ENCODE measurements around the gene NCR2. TPM values are rescaled to one million over a fixed set of nuclear protein-coding genes. Genes with fewer than 3 reads are reported as not detected.

The NCR2 gene
- total RNA-seq, 2 experiments from 2014 or later: not detected

GRCh38 chr6:41371992-41372831 lies 36.8 kb downstream of the NCR2 start:
- intact Hi-C loops (cut with micrococcal nuclease; ENCODE audit: unreplicated experiment): no loop called here

GRCh38 chr6:41372832-41373626 lies 37.6 kb downstream of the NCR2 start:
- no peaks in the 10 kb centered on the region for H3K79me2 ChIP-seq (ENCODE audit: insufficient read depth, low read depth, low read length)
- no peak overlapping the region for H3K4me3 ChIP-seq (ENCODE audit: low read depth, low read length, poor library complexity, severe bottlenecking)
- H3K36me3 ChIP-seq (ENCODE audit: insufficient read depth, low read length): no peaks in the 10 kb centered on the region
- H3K9me2 ChIP-seq (ENCODE audit: insufficient read depth, low read length): no peaks in the 10 kb centered on the region
- H4K20me1 ChIP-seq (ENCODE audit: insufficient read depth, low read length): no peaks in the 10 kb centered on the region
- no peaks in the 10 kb centered on the region for H3K9me3 ChIP-seq (ENCODE audit: low read length)
- H2AFZ ChIP-seq (ENCODE audit: low read length): no peak overlapping the region
- ChIA-PET POLR2A (interaction anchor here (0.6 to 0.8 kb wide), 3 partner anchors 222 to 817 kb away, joined by 3 to 5 read pairs (median 3); no protein-coding TSS in a partner anchor), CTCF (ENCODE audit: unreplicated experiment) (no interaction called here)
- no peaks in the 10 kb centered on the region for H3K4me1 ChIP-seq (ENCODE audit: insufficient read depth, low read length, poor library complexity, severe bottlenecking)
- no peak for DNase-seq (ENCODE audit: low spot score)
- no peak overlapping the region for H3K27ac ChIP-seq (ENCODE audit: low read depth, low read length, poor library complexity, severe bottlenecking)
- no TSS peak for BruUV-seq (replicated peaks)
- intact Hi-C loops (cut with micrococcal nuclease; ENCODE audit: unreplicated experiment): no loop called here
- H3K4me2 ChIP-seq (ENCODE audit: low read length): no peak overlapping the region
- TF ChIP-seq CTCF (conservative IDR thresholded peaks at IDR 0.05; ENCODE audit: low read length) (no peak), EZH2phosphoT487 (IDR thresholded peaks at IDR 0.05; ENCODE audit: borderline replicate concordance, low read depth, low read length) (no peak)

More at GRCh38 chr6:41371992-41372831, 36.8 kb downstream of the NCR2 start:
- no TSS peak for BruUV-seq (replicated peaks)
- no peaks in the 10 kb centered on the region for H3K79me2 ChIP-seq (ENCODE audit: insufficient read depth, low read depth, low read length)
- no peaks in the 10 kb centered on the region for H3K4me1 ChIP-seq (ENCODE audit: insufficient read depth, low read length, poor library complexity, severe bottlenecking)
- no peaks in the 10 kb centered on the region for H3K36me3 ChIP-seq (ENCODE audit: insufficient read depth, low read length)
- no peak for TF ChIP-seq EZH2phosphoT487 (IDR thresholded peaks at IDR 0.05; ENCODE audit: borderline replicate concordance, low read depth, low read length)
- no peak for TF ChIP-seq CTCF (conservative IDR thresholded peaks at IDR 0.05; ENCODE audit: low read length)
- H4K20me1 ChIP-seq (ENCODE audit: insufficient read depth, low read length): no peaks in the 10 kb centered on the region
- no peaks in the 10 kb centered on the region for H3K9me2 ChIP-seq (ENCODE audit: insufficient read depth, low read length)
- H3K27ac ChIP-seq (ENCODE audit: low read depth, low read length, poor library complexity, severe bottlenecking): no peak overlapping the region
- no peak overlapping the region for H2AFZ ChIP-seq (ENCODE audit: low read length)
- no peaks in the 10 kb centered on the region for H3K9me3 ChIP-seq (ENCODE audit: low read length)
- H3K4me3 ChIP-seq (ENCODE audit: low read depth, low read length, poor library complexity, severe bottlenecking): no peak overlapping the region
- H3K4me2 ChIP-seq (ENCODE audit: low read length): no peak overlapping the region
- ChIA-PET CTCF (ENCODE audit: unreplicated experiment) (no interaction called here), POLR2A (interaction anchor here (0.6 to 0.8 kb wide), 3 partner anchors 221 to 816 kb away, joined by 3 to 5 read pairs (median 3); no protein-coding TSS in a partner anchor)
- no peak for DNase-seq (ENCODE audit: low spot score)

All from OCI-LY7 (cell line).